Measurements from ENCODE around the gene L3MBTL4. TPM values are rescaled to one million over a fixed set of nuclear protein-coding genes. Genes with fewer than 3 reads are reported as not detected.

L3MBTL4 gene
- total RNA-seq, 1 experiment from 2014 or later: not detected

DNA sequence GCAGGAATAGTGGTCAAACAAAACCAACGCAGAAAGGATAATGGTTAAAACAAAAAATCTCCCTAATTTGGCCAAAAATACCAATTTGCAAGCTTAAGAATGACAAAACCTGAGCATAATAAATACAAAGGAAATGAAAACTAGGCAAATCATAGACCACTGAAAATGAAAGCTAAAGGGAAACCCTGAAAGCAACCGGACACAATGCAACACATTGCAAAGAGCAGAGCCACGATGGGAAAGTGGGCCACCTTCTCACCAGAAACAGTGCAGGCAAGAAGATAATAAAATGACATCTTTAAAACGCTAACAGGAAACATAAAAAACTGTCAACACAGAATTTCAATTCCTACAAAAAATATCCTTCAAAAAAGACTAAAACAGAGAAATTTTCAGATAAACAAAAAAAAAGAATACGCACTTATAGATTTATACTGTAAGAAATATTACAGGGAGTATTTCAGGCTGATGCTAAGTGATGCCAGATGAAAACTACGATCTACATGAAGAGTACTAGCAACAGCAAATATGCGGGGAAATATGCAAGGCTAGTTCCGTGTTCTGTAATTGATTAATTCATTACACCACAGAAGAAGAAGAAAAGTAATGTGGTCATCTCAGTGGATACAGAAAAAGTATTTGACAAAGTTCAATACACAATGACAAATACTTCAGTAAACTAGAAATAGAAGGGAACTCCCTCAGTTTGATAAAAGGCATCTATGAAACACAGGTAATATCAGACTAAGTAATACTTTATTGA, 239.5 kb downstream of the L3MBTL4 start:
- ATAC-seq (no peak), DNase-seq (ENCODE audit: low read depth, low spot score) (no peak)
- H3K9ac ChIP-seq (ENCODE audit: low read length): no peak overlapping the region
- intact Hi-C loops (cut with micrococcal nuclease): no loop called here
- H3K27me3 ChIP-seq (ENCODE audit: insufficient read depth, low read length): no peaks in the 10 kb centered on the region
- no peak overlapping the region for H3K27ac ChIP-seq (ENCODE audit: low read depth, low read length)
- H3K79me2 ChIP-seq (ENCODE audit: insufficient read depth, low read length): no peaks in the 10 kb centered on the region
- no peak overlapping the region for H3K4me3 ChIP-seq (replicated peaks in 1 of 2; ENCODE audit: low read depth in 1 of 2, low read length in 2 of 2)
- H3K9me3 ChIP-seq (ENCODE audit: control insufficient read depth in 1 of 2, insufficient read depth in 1 of 2, low read depth in 1 of 2, low read length in 2 of 2): peaks cover 1 to 32% of the 10 kb centered on the region in 2 experiments; a peak in 2 of 4 replicates
- BruUV-seq (replicated peaks): no TSS peak
- H3K36me3 ChIP-seq (ENCODE audit: control insufficient read depth in 1 of 2, insufficient read depth in 2 of 2, low read length in 2 of 2): no peaks in the 10 kb centered on the region
- no peak for TF ChIP-seq CEBPB (IDR thresholded peaks at IDR 0.05; ENCODE audit: low read depth)
- TF ChIP-seq TCF7L2 (IDR thresholded peaks at IDR 0.05; ENCODE audit: borderline replicate concordance, extremely low read depth, insufficient read depth, insufficient read length): no peak
- TF ChIP-seq EZH2 (IDR thresholded peaks at IDR 0.05): no peak
- TF ChIP-seq CBX3 (IDR thresholded peaks at IDR 0.05; ENCODE audit: low read depth): no peak
- TF ChIP-seq EZH2phosphoT487 (IDR thresholded peaks at IDR 0.05; ENCODE audit: borderline replicate concordance): no peak
- TF ChIP-seq EGR1 (IDR thresholded peaks at IDR 0.05; ENCODE audit: low read depth): no peak
- TF ChIP-seq ZBTB33 (IDR thresholded peaks at IDR 0.05; ENCODE audit: extremely low read depth, insufficient replicate concordance, low read length): no peak
- TF ChIP-seq POLR2A (IDR thresholded peaks at IDR 0.05; ENCODE audit: borderline replicate concordance, extremely low read depth, insufficient read depth, insufficient read length): no peak
- no peaks in the 10 kb centered on the region for H3K9me2 ChIP-seq (ENCODE audit: insufficient read depth)
- H3K4me2 ChIP-seq (ENCODE audit: low read length): no peak overlapping the region
- ChIA-PET RAD21 (ENCODE audit: low non-redundant PET in 1 of 2, low total read pairs in 2 of 2, uncharacterized antibody in 2 of 2, unreplicated experiment in 2 of 2) (no interaction called here), CTCF (no interaction called here), POLR2A (no interaction called here)
- H3K4me1 ChIP-seq (ENCODE audit: control insufficient read depth in 1 of 2, insufficient read depth in 2 of 2, low read length in 2 of 2): no peaks in the 10 kb centered on the region
- no peak overlapping the region for H2AFZ ChIP-seq (ENCODE audit: low read depth, low read length, poor library complexity, severe bottlenecking)
- no peaks in the 10 kb centered on the region for H4K20me1 ChIP-seq (ENCODE audit: insufficient read depth)
